NCI-H2227 treated with DMSO at 0.1 percent for 48 hours (cell line): ENCODE results near the gene BMF.

ENCODE experiments used
- DNase-seq: peaks from one replicate; lab custom pipeline; 2025; lab: John Stamatoyannopoulos, UW

BMF gene

DNA sequence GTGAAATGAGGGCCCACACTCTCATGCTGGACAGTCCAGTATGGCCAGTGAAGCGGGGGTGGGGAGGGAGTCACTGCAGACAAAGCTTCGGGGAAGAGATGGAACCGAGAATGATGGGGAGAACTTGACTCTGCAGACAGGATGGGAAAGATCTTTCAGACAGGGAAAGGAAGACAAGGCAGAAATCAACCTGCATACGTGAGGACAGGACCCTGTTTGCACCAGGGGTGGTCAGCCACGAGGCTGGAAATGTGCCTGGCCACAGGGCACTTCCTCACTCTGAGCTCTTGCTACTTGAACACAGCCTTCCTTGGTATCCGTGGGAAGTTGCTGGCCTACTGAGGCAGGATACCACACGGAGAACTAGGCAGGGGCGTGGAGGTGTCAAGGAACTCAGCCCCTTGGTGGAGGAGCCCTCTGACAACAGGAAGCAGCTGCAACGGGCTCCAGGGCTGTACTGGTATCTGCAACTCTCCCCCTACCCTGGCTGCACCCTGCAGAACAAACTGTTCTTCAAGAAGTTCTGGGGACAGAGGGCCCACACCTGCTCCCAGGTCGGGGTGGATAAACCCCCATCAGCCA lies 60.4 kb downstream of the BMF start:
- DNase-seq, result no peak

DNA sequence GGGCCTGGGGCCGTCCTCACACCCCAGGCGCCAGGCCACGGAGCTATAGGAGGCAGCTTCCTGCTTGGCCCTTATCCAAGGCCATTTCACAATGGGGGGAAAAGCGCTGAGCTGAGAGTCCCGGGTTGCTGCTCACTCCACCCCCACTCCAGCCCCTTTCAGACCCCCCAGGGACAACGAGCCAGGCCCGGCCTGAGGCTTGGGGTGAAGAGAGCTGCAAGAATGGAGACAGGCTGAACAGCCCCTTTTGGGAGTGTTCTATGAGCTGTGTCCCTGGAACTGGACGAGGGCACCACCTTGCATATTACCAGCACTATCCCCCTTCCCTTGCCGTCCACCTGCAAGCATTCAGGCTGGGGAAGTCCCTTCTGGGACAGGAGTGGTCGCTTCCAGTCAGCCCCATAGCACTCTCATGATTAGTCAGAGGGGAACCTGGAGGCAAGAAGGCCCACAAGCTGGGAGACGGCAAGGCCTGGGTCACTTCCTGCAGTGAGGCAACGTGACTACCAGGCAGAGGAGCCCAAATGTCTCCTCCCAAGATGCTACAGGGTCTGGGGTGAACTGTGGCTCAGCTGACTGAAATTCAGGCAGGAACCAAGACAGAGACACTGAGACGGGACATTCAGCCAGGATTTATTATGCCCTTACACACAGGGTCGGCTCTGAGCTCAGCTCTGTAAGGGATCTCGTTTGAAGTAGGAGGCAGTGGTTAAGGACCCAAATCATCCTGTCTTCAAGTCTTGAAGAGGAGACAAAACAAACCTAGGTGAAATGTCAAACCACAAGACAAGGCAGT lies 61.1 kb downstream of the BMF start:
- no peak for DNase-seq

DNA sequence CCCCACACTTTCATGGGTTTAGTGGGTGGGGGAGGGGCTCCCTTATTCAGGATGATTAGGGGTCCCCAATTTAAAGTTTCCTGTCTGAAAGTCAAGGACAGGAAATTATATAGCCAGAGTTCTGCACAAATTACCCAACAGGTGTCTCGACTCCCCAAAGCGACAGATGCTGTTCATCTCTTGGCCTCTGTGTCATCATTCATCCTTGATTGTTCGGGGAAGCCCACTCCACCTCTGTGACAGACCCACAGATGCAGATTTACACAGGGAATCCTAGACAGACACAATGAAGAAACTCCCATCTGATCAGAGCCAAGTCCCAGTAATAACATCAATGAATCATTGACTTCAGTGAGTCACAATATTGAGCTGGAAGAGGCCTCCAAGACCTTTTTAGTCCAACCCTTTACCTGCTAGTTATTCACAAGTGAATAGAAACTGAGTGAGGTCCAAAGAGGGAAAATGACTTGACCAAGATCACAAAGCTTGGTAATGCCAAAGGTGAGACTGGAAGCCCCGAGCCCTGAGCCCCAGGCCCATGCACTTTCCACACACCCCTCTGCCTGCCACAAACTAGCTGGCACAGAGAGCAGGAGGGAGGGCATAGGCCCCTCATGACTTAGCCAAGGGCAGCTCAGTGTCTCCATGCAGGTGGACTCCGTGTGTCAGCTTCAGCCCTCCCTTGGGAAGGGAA lies 61.8 kb downstream of the BMF start:
- DNase-seq, result no peak

DNA sequence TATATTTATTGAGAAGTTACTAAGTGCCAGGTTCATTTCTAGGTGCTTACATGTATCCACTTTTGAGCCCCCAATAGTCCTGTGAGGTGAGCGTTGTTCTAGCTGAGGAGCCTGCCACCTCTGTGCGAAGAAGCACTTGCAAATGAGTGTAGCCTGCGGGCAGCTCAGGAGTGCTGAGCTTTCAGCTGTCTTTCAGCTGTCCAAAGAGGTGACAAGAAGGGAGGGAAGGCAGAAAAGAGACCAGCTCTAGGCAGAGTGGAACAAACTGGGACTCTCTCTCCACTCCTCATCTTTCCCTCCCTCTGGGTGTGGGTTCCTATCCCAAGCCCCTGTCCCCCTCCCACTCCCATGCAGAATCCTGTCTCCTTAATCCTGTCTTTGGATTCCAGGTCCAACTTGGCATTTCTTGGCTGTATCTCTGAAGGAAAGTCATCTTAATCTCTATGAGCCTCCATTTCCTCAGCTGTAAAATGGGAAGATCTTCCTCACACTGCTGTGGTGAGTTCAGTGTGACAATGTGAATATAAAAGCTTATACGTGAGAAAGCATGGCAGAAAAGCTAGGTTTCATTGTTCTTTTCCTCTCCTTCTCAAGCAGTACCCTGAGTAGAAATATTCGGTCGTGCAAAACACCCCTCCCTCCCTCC lies 63.0 kb downstream of the BMF start:
- DNase-seq, result no peak

DNA sequence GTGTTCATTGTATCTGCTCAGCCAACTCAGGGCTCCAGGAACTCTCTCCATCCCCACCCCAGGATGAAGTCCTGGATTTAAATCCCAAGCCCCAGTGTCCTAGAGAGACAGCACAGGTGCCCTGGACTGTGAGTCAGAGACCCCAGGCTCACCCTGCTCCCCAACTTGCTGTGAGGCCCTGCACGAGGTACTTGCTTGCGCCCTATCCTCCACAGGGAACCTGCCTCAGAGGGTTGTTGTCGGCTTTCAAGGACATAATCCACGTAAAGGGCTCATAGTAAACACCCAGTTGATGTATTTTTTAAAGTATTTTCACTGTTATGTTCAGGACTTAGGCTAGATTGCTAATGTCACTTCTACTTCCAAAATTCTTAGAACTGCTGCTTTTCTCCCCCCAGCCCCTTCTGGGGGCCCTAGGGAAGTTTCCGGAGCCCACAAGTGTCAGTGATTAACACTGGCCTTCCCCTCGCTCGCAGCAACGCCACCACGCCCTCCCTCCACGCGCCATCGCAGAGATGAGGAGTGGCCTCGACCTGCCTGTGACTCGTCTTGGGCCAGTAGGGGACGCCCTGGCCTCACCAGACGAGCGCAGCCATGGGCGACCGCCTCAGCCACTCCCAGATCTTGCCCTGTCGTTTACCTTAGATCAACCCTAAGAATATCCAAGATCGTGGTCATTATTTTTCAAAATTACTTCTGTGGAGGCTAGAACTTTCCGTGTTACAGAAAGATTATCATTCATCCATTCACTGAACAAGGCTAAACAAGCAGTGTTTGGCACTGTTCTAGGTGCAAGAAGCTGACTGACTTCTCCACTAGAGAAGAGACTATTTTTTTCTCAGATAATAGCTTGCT lies 63.7 kb downstream of the BMF start:
- DNase-seq, result peak; percentile 62

DNA sequence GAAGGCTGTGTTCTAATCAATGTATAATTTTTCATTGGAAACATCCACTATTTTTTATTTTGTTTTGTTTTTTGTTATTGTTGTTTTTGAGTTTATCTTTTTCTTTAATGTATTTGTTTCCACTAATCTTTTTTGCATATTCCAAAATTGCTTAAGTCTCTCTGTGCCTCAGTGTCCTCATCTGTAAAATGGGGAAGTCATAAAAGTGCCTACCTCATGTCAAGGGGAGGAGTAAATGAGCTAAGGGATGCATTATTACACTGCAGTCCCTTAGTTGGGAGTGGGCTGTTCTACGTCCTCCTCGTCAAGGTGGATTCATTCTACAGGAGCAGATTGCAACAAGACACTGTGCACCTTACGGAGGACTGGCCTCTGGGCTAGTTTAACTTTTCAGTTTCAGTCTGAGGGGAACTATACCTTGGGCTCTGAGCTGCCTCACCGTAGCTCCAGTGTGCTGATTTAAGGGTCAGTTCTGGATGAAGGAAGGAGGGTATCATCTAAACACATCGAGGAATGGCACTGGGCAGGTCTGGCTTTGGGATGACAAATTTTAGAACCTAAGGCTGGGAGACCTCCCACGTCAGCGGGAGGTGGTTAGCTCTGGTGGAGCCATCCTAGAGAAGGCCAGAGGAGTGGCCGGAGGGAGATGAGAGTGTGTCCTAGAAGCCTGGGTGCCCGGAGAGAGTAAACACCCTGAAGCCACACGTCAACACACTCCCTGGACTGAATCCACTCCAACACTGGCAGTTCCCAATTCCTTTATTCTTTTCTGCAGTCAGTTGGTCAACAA lies 64.6 kb downstream of the BMF start:
- DNase-seq, result no peak

DNA sequence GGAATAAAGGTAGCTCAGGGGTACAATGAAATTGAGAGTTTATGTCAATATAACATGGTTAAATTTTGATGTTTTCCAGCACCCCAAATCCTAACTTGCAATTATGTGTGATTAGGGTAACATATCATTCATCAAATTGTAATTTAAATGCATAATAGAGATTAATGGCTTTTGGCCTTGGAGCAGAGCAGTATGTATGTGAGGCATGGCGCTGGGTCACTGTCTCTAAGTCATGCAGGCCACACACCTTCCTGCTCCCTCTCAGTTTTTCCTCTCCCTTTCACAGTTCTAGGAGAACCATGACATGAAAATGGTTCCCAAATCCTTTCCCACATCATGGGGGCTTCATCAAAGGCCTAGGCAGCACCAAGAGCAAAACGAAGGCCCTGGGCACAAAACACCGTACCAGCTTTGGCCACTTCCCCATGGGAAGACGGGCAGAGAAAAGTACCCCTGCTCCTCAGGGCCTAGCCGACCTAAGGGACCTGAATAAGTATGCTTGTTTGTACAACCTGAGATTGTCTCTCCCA lies 65.8 kb downstream of the BMF start:
- no peak for DNase-seq

DNA sequence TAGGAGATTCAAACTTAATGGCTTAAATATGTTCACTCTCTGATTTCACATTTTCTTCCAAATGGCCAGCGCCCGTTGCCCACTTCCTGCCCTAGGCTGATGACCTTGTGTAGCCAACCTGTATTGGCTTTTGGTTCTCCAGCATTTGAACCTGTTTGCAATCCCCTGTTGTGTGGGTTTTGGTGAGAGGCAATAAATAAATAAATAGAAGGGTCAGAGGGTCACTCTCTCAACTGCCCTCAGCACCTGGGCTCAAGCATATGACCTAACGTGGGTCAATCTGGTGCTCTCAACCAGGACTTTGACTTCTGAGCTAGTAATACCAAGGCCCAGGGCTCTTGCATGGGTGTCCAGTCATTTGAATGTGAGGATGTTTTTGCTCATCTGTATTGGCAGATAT lies 67.9 kb downstream of the BMF start:
- no peak for DNase-seq

DNA sequence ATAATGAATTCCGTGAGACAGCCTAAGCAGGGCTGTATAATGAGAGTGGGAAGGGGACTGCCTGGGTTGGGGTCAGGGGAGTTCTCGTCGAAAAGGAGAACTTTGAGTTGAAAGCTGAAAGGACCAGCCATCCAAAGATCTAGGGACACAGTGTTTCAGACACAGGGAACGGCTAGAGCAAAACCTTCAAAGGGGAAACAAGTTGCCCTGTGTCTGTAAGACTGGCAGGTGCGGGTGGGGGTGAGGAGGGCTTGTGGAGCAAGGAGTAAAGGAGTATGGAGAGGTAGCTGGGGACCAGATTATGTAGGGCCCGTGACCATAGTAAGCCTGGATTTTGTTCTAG lies 68.4 kb downstream of the BMF start:
- no peak for DNase-seq

DNA sequence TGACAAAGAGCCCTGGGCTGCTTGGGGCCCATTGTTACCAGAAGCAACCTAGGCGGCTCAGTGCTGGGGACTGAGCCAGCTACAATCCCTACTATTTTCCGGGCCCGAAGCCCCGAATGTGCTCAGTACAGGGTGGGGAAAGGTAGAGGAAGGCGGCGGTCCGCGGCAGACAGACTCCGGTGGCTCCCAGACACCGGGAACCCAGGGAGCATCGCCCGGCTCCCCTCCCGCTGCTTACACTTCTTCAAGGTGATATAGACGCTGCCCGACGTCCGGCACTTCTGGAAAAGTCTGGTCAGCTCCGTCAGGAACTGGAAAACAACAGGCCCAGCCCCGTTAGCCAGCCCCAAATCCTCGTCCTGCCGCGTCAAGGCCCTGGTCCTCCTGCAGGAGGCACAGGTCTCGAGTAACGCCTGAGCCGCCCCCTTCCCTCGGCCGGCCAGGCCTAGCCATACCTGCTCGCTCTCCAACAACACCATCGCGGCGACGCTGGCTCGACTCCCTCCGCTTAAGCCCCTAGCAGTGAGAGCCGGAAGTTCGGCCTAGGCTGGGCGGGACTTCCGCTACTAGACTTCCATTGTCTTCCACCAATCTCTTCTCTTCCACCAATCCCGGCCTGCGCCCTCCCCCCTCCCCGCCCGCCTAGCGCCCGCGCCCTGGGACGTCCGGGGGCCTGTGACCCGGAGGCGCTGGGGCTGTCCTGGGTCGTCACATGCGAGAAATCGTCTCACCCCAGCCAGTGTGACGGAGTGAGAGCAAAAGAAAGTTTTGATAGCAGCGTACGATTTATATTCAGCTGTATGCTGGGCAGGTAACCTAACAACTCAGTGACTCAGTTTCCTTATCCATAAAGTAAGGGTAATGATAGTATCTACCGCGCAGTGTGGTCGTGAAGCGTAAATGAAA lies 69.8 kb downstream of the BMF start, which contains the start of gene SRP14:
Gene SRP14, minus strand, starts transcription at position 544 of the 906 bp plus-strand sequence. Its CDS starts 65 bp downstream, at position 479.
- DNase-seq, result peak; percentile 85

DNA sequence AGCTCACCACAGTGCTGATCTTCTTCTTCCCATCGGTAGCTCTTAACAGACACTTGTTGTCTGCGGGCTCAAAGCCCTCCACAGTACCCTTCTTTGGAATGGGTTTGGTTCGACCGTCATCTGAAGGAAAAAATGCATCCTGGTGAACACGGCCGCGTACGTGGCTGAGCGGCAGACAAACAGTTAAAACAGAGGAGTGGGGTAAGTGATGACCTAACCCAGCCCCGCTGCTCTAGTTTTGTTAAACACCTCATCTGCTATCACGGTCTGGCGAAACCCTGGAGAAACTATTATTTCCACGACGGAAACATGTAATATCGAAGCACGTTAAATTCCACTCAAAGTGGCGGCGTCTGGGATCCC lies 70.4 kb downstream of the BMF start:
- DNase-seq, result no peak
